Right atrium auricular region (tissue), 2 donors: ENCODE data around the gene LAMB4. TPM values are rescaled to one million over a fixed set of nuclear protein-coding genes. Genes with fewer than 3 reads are reported as not detected.

Source experiments
- DNase-seq: peaks from one replicate; pipeline ENCODE4 v3.0.0-alpha.2; 2019; ENCODE audit warnings: low spot score
- H3K27ac ChIP-seq, 2 donors: fragments of 200-600 bp; sonication (generic); 1 replicate in 1 of 2; 2 replicates in 1 of 2; pipeline ENCODE4 v1.5.1; 2016 to 2019
- H3K27me3 ChIP-seq, 2 donors: fragments of 200-600 bp; sonication (generic); one replicate each; pipeline versions ENCODE4 v1.5.1 to v1.6.0; 2017 to 2019
- H3K36me3 ChIP-seq: fragments of 200-600 bp; sonication (generic); one replicate; pipeline ENCODE4 v1.5.1; 2016
- H3K4me1 ChIP-seq, 2 donors: fragments of 200-600 bp; sonication (generic); one replicate each; pipeline versions ENCODE4 v1.5.1 to v1.6.0; 2017 to 2019
- H3K4me3 ChIP-seq, 2 donors: fragments of 200-600 bp; sonication (generic); 1 replicate in 1 of 2; 2 replicates in 1 of 2; pipeline ENCODE4 v1.5.1; 2017 to 2019; ENCODE audit warnings: mild to moderate bottlenecking in 1 of 2, moderate library complexity in 1 of 2
- H3K9me3 ChIP-seq, 2 donors: fragments of 200-600 bp; sonication (generic); one replicate each; pipeline ENCODE4 v1.5.1; 2019
- total RNA-seq, 2 donors: library from RNA; depleted of rRNA; stranded (reverse); fragments of >200 nt; gene quantifications; one replicate each; pipeline ENCODE4 v1.1.0, GENCODE V29; 2016
- TF ChIP-seq, protein P1 (sequence below), 2 donors: fragments of 200-600 bp; sonication (generic); IDR thresholded peaks; one replicate each; pipeline ENCODE4 v1.5.1; 2019; ENCODE audit warnings: antibody characterized with exemption in 2 of 2

The LAMB4 gene
- total RNA-seq, 2 donors from 2014 or later = not detected

- no peaks in the 10 kb centered on the region for H3K27me3 ChIP-seq
- peaks cover 0 to 6% of the 10 kb centered on the region in 2 donors for H3K4me1 ChIP-seq
- H3K4me3 ChIP-seq = no peak overlapping the region
- no peaks in the 10 kb centered on the region for H3K9me3 ChIP-seq
- H3K27ac ChIP-seq = no peak overlapping the region
- no peak for DNase-seq
- TF ChIP-seq, protein P1, sequence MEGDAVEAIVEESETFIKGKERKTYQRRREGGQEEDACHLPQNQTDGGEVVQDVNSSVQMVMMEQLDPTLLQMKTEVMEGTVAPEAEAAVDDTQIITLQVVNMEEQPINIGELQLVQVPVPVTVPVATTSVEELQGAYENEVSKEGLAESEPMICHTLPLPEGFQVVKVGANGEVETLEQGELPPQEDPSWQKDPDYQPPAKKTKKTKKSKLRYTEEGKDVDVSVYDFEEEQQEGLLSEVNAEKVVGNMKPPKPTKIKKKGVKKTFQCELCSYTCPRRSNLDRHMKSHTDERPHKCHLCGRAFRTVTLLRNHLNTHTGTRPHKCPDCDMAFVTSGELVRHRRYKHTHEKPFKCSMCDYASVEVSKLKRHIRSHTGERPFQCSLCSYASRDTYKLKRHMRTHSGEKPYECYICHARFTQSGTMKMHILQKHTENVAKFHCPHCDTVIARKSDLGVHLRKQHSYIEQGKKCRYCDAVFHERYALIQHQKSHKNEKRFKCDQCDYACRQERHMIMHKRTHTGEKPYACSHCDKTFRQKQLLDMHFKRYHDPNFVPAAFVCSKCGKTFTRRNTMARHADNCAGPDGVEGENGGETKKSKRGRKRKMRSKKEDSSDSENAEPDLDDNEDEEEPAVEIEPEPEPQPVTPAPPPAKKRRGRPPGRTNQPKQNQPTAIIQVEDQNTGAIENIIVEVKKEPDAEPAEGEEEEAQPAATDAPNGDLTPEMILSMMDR (IDR thresholded peaks at IDR 0.05) = no peak
- H3K36me3 ChIP-seq = no peaks in the 10 kb centered on the region
Observed at GRCh38 chr7:108091461-108091831, 38.7 kb downstream of the LAMB4 start.

DNA sequence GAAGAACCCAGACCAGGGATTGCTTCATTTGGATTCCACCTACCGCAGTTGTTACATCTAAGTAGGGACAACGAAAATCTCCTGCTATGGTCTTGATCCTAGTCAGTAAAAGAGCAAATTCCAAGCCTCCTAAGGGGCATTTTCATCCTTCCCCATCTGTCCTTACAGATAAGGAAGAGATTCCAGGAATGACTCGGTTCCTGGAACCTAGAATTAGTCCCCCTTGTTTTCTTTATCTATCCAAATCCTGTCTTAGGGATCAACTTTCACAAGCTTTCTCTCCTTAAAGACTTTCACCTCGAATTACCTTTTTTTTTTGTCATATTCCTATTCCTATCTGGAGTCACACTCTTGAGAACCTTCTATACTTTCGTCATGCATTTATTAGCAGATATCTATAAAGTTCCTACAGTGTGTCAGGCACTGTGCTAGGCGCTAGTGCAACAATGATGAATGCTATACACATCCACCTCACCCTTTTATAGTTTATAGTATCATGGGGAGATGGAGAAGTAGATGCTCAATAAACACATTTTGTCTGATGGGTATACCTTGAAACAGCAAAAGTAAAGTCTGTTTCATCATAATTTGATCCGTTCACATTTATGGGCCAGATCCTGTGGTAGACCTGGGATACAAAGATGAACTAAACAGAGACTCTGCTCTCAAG lies 39.2 kb downstream of the LAMB4 start:
- TF ChIP-seq, protein P1 (IDR thresholded peaks at IDR 0.05) = no peak

DNA sequence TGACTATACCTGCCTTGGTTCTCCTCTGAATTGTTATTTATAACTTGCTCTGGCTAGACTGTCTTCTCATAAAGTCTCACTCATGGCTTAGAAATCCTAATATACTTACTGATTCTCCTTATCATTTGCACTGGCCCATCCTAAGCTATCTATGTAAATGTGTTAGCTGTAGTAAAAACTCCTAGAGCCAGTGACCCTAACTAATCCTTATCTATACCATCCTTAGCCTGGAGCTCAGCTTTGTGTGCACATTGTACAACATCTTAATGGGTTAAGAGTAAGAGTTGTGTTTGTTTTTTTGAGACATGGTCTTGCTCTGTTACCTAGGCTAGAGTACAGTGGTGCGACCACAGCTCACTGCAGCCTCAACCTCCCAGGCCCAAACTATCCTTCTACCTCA lies 40.8 kb downstream of the LAMB4 start:
- H3K27me3 ChIP-seq = no peaks in the 10 kb centered on the region
- no peaks in the 10 kb centered on the region for H3K9me3 ChIP-seq
- TF ChIP-seq, protein P1 (IDR thresholded peaks at IDR 0.05) = no peak
- DNase-seq = no peak
- H3K4me3 ChIP-seq = no peak overlapping the region
- H3K4me1 ChIP-seq = peaks cover 0 to 6% of the 10 kb centered on the region in 2 donors
- H3K36me3 ChIP-seq = no peaks in the 10 kb centered on the region
- no peak overlapping the region for H3K27ac ChIP-seq

More for the DNA sequence above, 39.2 kb downstream of the LAMB4 start:
- no peak overlapping the region for H3K27ac ChIP-seq
- no peak for DNase-seq
- peaks cover 0 to 6% of the 10 kb centered on the region in 2 donors for H3K4me1 ChIP-seq
- no peaks in the 10 kb centered on the region for H3K27me3 ChIP-seq
- H3K9me3 ChIP-seq = no peaks in the 10 kb centered on the region
- H3K4me3 ChIP-seq = no peak overlapping the region
- H3K36me3 ChIP-seq = no peaks in the 10 kb centered on the region

- TF ChIP-seq, protein P1 (IDR thresholded peaks at IDR 0.05) = no peak
- H3K27me3 ChIP-seq = no peaks in the 10 kb centered on the region
- no peak overlapping the region for H3K4me3 ChIP-seq
- H3K9me3 ChIP-seq = no peaks in the 10 kb centered on the region
- peaks cover 0 to under 1% of the 10 kb centered on the region in 2 donors for H3K4me1 ChIP-seq
- H3K36me3 ChIP-seq = no peaks in the 10 kb centered on the region
- no peak overlapping the region for H3K27ac ChIP-seq
- no peak for DNase-seq
Observed at GRCh38 chr7:108088729-108089128, 41.4 kb downstream of the LAMB4 start.

- Histone ChIP-seq H3K4me3 (no peak overlapping the region), H3K4me1 (no peaks in the 10 kb centered on the region), H3K27me3 (no peaks in the 10 kb centered on the region), H3K36me3 (no peaks in the 10 kb centered on the region), H3K27ac (no peak overlapping the region), H3K9me3 (no peaks in the 10 kb centered on the region)
- TF ChIP-seq, protein P1 (IDR thresholded peaks at IDR 0.05) = no peak
- DNase-seq = no peak
Observed at GRCh38 chr7:108087778-108088177, 42.4 kb downstream of the LAMB4 start.

DNA sequence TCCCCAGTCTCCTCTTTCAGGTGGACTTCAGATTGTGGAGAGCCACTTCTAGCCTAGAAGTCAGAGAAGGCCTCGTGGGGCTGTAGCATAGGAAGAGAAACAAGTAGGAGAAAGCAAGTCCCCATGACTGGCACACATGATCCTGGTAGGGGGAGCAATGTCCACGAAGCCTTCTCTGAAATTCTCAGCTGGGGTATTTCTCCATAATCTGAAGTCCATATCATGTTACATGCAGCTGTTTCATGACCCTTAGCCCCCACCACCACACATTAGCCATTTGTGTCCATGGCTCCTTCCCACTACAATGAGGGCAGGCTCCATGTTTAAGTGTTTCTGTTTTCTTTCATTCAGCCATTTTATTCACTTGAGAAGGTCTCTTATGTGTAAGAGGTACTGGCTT lies 43.2 kb downstream of the LAMB4 start:
- peaks cover 0 to under 1% of the 10 kb centered on the region in 2 donors for H3K9me3 ChIP-seq
- TF ChIP-seq, protein P1 (IDR thresholded peaks at IDR 0.05) = no peak
- H3K27me3 ChIP-seq = no peaks in the 10 kb centered on the region
- no peaks in the 10 kb centered on the region for H3K4me1 ChIP-seq
- DNase-seq = no peak
- H3K4me3 ChIP-seq = no peak overlapping the region
- no peaks in the 10 kb centered on the region for H3K36me3 ChIP-seq
- no peak overlapping the region for H3K27ac ChIP-seq
